ENCODE measurements around the gene SLAMF7. TPM values are rescaled to one million over a fixed set of nuclear protein-coding genes. Genes with fewer than 3 reads are reported as not detected.

SLAMF7 gene
- total RNA-seq, 1 donor from 2014 or later = not detected

DNA sequence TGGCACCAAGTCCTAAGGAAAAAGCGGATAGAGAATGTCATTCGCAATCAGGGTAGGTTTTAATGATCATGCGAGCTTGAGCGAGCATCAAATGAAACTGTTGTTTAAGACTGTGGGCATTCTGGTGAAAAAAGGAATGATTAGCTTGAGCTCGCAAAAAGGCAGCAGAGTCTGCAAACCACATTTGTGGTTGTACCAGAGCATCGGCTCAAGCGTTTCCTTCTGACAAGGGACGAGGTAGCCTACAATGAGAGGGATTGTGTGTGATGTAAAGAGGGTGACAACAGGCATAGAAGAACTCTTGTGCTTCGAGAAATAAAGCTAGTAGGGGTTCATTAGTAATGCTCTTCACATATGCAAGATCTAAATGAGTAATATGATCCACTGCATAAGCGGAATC is 16.3 kb upstream of the SLAMF7 start:
- H3K4me1 Mint-ChIP-seq (ENCODE audit: unreplicated experiment) = no peaks in the 10 kb centered on the region
- no peak overlapping the region for H3K27ac Mint-ChIP-seq (ENCODE audit: unreplicated experiment)
- H3K9me3 Mint-ChIP-seq (ENCODE audit: unreplicated experiment) = no peaks in the 10 kb centered on the region
- no peak overlapping the region for H3K4me3 Mint-ChIP-seq (ENCODE audit: unreplicated experiment)
- TF ChIP-seq, protein P1, sequence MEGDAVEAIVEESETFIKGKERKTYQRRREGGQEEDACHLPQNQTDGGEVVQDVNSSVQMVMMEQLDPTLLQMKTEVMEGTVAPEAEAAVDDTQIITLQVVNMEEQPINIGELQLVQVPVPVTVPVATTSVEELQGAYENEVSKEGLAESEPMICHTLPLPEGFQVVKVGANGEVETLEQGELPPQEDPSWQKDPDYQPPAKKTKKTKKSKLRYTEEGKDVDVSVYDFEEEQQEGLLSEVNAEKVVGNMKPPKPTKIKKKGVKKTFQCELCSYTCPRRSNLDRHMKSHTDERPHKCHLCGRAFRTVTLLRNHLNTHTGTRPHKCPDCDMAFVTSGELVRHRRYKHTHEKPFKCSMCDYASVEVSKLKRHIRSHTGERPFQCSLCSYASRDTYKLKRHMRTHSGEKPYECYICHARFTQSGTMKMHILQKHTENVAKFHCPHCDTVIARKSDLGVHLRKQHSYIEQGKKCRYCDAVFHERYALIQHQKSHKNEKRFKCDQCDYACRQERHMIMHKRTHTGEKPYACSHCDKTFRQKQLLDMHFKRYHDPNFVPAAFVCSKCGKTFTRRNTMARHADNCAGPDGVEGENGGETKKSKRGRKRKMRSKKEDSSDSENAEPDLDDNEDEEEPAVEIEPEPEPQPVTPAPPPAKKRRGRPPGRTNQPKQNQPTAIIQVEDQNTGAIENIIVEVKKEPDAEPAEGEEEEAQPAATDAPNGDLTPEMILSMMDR (IDR thresholded peaks at IDR 0.05) = no peak
- no peaks in the 10 kb centered on the region for H3K36me3 Mint-ChIP-seq (ENCODE audit: unreplicated experiment)
- H3K27me3 Mint-ChIP-seq (ENCODE audit: unreplicated experiment) = peaks cover 4% of the 10 kb centered on the region
- no peak for DNase-seq (ENCODE audit: extremely low spot score, unreplicated experiment)

DNA sequence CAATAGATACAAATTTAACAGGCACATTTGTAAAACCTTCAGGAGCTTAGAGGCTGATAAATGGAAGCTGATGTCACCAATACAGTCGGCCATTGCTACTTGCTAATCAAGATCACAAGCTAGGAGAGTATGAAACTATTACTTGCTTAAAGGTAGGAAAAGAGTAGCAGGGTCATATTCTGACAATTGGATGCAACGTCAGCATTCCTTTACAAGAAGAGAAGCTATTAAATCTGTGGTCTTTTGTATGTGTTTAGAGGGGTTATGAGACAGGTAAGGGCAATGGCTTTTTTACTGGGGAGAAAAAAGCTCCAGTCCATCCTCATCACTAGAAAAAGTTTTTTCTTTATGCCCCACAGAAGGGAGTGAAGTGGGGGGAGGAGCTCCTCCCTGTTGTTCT is 15.7 kb upstream of the SLAMF7 start:
- H3K4me3 Mint-ChIP-seq (ENCODE audit: unreplicated experiment) = no peak overlapping the region
- DNase-seq (ENCODE audit: extremely low spot score, unreplicated experiment) = no peak
- H3K27ac Mint-ChIP-seq (ENCODE audit: unreplicated experiment) = no peak overlapping the region
- H3K27me3 Mint-ChIP-seq (ENCODE audit: unreplicated experiment) = peaks cover 4% of the 10 kb centered on the region
- H3K4me1 Mint-ChIP-seq (ENCODE audit: unreplicated experiment) = no peaks in the 10 kb centered on the region
- TF ChIP-seq, protein P1 (IDR thresholded peaks at IDR 0.05) = no peak
- no peaks in the 10 kb centered on the region for H3K9me3 Mint-ChIP-seq (ENCODE audit: unreplicated experiment)
- H3K36me3 Mint-ChIP-seq (ENCODE audit: unreplicated experiment) = no peaks in the 10 kb centered on the region

DNA sequence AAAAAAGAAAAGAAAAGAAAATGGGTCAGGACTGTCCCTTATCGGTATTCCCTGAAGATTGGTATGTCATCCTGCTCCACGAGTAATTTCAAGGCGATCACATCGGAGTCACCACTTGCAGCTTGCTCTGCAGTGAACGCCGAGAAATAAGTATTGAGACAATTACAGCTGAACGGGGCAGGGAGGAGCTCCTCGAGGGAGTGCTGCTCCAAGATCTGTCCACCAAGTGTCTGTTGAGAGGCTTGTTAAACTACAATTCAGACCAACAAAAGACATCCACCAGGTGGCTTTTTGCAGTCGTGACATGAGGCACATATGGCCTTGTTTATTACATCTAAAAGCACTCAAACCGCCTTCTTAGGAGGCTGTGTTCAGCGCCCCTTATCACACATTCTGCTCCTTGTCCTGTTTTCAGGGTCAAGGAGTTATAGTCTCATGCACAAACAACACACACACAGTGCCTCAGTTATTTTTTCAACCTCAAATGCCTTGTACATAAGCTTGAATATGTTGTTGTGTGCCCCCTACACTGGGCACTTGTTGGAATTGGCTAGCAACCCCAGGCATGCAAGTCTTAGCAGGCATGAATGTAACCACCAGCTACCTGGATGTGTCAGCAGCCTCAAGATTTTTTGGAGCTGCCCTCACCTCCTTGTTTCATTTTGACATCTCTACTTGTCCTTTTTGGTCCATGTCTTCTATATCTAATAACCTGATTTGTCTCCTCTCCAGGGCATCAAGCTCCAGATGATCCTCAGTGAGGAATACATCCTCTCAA is 14.4 kb upstream of the SLAMF7 start:
- Mint-ChIP-seq H3K9me3 (ENCODE audit: unreplicated experiment) (no peaks in the 10 kb centered on the region), H3K27me3 (ENCODE audit: unreplicated experiment) (peaks cover 4% of the 10 kb centered on the region), H3K4me3 (ENCODE audit: unreplicated experiment) (no peak overlapping the region), H3K27ac (ENCODE audit: unreplicated experiment) (no peak overlapping the region), H3K4me1 (ENCODE audit: unreplicated experiment) (no peaks in the 10 kb centered on the region), H3K36me3 (ENCODE audit: unreplicated experiment) (no peaks in the 10 kb centered on the region)
- no peak for DNase-seq (ENCODE audit: extremely low spot score, unreplicated experiment)
- TF ChIP-seq, protein P1 (IDR thresholded peaks at IDR 0.05) = no peak

DNA sequence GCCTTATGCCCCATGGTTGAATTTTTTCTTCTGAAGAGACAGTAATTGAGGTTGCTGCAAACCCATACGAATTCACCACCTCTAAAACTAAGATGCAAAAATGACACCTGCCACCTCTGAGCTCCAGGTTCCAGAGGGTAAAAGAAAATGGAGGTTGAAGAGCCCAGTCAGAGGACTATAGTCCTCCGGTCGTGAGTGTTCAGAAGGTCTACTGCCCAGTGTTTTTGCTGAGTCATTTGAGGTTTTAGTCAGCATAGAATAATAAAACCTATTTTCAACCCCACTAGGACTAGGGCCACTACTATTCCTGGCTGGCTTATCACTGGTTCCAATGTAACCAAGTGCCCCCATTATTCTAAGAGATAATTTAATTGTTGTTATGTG is 12.9 kb upstream of the SLAMF7 start:
- H3K36me3 Mint-ChIP-seq (ENCODE audit: unreplicated experiment) = no peaks in the 10 kb centered on the region
- no peaks in the 10 kb centered on the region for H3K4me1 Mint-ChIP-seq (ENCODE audit: unreplicated experiment)
- peaks cover 4% of the 10 kb centered on the region for H3K27me3 Mint-ChIP-seq (ENCODE audit: unreplicated experiment)
- no peak for DNase-seq (ENCODE audit: extremely low spot score, unreplicated experiment)
- H3K9me3 Mint-ChIP-seq (ENCODE audit: unreplicated experiment) = no peaks in the 10 kb centered on the region
- TF ChIP-seq, protein P1 (IDR thresholded peaks at IDR 0.05) = no peak
- H3K27ac Mint-ChIP-seq (ENCODE audit: unreplicated experiment) = no peak overlapping the region
- H3K4me3 Mint-ChIP-seq (ENCODE audit: unreplicated experiment) = no peak overlapping the region

DNA sequence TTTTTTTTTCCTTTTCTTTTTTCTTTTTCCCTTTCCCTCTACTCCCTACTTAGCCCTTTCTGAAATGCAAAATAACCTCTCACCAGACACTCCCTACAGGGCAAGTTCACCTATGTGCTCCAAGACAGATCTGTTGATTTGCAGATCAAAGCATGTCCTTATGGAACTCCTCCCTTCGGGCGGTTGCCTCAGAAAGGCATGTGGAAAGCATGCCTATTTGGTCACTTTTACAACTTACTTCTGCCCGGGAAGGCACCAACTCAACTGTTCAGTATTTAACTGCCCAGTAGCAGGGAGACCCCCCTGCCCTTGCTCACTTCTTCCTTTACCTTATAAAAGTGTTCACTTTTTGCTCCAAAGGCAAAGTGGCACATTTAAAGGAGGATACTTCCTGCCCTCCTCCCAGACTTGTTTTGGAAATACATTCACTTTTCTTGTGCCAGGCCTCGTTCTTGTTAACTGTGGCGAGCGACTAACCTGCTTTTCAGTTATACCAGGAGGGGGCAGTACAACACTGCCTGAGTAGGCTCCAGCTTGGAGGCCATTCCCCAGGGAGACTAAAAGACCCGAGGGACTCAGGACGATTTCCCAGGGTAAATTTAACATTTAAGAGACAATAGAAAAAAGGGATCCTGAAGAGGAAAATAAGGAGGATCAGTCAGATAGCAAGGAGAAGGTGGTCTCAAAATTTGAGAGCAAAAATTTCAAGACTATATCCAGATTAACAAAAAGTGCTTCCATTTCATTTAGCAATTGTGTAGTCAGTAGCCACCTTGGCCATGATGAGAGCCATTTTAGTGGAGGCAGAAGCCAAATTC is 12.3 kb upstream of the SLAMF7 start:
- Mint-ChIP-seq H3K9me3 (ENCODE audit: unreplicated experiment) (no peaks in the 10 kb centered on the region), H3K27ac (ENCODE audit: unreplicated experiment) (no peak overlapping the region), H3K4me1 (ENCODE audit: unreplicated experiment) (no peaks in the 10 kb centered on the region), H3K4me3 (ENCODE audit: unreplicated experiment) (no peak overlapping the region), H3K27me3 (ENCODE audit: unreplicated experiment) (peaks cover 4% of the 10 kb centered on the region), H3K36me3 (ENCODE audit: unreplicated experiment) (no peaks in the 10 kb centered on the region)
- TF ChIP-seq, protein P1 (IDR thresholded peaks at IDR 0.05) = peak; percentile 51
- no peak for DNase-seq (ENCODE audit: extremely low spot score, unreplicated experiment)

Data from osteocyte (in vitro differentiated cells).